Esophagus squamous epithelium (tissue), 4 donors: Measurements from ENCODE around the gene SLIT1.

Source experiments
- POLR2A ChIP-seq, 4 donors: fragments of 450-650 bp; IDR thresholded peaks; one replicate each; pipeline ENCODE4 v1.6.1; 2017; ENCODE audit warnings: antibody characterized with exemption in 4 of 4, mild to moderate bottlenecking in 4 of 4, moderate library complexity in 3 of 4
- TF ChIP-seq, protein P1 (sequence below), 6 experiments: fragments of 450-650 bp in 4 of 6; fragments of 200-600 bp in 2 of 6; sonication (generic) in 2 of 6; IDR thresholded peaks; one replicate each; pipeline ENCODE4 v1.5.1; 2016 to 2019; ENCODE audit warnings: antibody characterized with exemption in 6 of 6, mild to moderate bottlenecking in 4 of 6, moderate library complexity in 4 of 6

DNA sequence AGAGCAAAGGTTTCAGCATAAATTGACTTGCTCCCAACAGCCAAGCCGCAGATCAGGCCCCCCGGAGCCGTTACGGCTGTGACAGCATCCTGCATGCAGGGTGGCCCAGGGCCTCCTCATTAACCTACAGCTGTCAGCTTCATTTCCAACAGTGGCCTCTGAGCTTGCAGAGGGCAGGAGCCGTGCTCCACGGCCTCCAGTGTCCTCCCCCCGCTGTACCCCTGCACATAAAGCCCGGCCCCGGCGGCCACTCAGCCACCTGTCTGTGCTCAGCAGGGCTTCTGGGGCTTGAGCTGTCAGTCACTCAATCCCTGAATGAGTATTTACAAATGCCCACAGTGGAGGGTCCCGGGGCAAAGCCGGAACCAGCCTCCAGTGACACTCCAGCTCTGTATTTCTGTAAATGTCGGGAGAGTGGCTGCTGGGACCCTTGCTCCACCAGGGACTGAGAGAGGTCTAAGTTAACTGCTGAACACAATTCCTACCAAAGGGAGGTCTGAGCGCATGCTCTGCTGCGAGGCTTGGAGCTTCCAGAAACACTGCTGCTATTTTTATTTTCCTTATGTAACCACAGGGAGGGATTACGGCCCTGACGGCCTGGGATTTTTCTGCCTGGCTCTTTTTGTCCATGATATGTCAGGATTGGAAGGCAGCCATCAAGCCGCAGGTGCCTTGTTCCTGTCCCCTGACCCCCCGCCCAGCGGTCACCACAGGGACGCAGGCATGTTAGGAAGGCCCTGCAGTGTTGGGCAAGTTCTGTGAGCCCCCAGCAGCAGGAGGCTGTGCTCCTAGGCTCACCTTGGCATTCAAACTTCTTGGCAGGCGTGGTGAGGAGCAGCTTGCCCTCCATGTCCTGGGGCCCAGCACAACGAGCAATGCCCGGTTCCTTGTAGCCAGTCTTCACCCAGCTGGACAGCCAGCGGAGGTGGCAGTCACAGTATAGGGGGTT, 165.0 kb downstream of the SLIT1 start:
- no peak for TF ChIP-seq POLR2A (IDR thresholded peaks at IDR 0.05)
- TF ChIP-seq, protein P1, sequence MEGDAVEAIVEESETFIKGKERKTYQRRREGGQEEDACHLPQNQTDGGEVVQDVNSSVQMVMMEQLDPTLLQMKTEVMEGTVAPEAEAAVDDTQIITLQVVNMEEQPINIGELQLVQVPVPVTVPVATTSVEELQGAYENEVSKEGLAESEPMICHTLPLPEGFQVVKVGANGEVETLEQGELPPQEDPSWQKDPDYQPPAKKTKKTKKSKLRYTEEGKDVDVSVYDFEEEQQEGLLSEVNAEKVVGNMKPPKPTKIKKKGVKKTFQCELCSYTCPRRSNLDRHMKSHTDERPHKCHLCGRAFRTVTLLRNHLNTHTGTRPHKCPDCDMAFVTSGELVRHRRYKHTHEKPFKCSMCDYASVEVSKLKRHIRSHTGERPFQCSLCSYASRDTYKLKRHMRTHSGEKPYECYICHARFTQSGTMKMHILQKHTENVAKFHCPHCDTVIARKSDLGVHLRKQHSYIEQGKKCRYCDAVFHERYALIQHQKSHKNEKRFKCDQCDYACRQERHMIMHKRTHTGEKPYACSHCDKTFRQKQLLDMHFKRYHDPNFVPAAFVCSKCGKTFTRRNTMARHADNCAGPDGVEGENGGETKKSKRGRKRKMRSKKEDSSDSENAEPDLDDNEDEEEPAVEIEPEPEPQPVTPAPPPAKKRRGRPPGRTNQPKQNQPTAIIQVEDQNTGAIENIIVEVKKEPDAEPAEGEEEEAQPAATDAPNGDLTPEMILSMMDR (IDR thresholded peaks at IDR 0.05): no peak
